HepG2 (cell line): Measurements from ENCODE around the gene DPEP1. TPM values are rescaled to one million over a fixed set of nuclear protein-coding genes. Genes with fewer than 3 reads are reported as not detected.
A peak's percentile ranks its signal among the peaks of the same experiment; 100 is the strongest.

ENCODE experiments used
- AFF4 ChIP-seq: sonication (generic); formaldehyde crosslinking; IDR thresholded peaks from 2 replicates; pipeline ENCODE4 v1.4.0; 2020; ENCODE audit warnings: missing genetic modification reagents
- ASH2L ChIP-seq: fragments of 300-600, 200-600 bp; sonication (generic); IDR thresholded peaks from 2 replicates; pipeline ENCODE4 v1.7.0; 2017; ENCODE audit warnings: low read depth, mild to moderate bottlenecking, moderate library complexity, mixed read lengths, low read length; ENCODE audit not compliant: insufficient read length
- CTCF ChIP-seq: sonication (generic); formaldehyde crosslinking; IDR thresholded peaks from 2 replicates; pipeline ENCODE4 v1.5.0; 2020; ENCODE audit warnings: mild to moderate bottlenecking, missing genetic modification reagents, moderate library complexity
- HCFC1 ChIP-seq: fragments of 150-350 bp; IDR thresholded peaks from 2 replicates; pipeline ENCODE4 v1.6.1; 2014; ENCODE audit warnings: low read depth, low read length
- KLF6 ChIP-seq: IDR thresholded peaks from 2 replicates; pipeline ENCODE4 v1.8.0; 2016; ENCODE audit warnings: missing biosample characterization, missing genetic modification reagents
- LBX2 ChIP-seq: sonication (generic); formaldehyde crosslinking; IDR thresholded peaks from 2 replicates; pipeline ENCODE4 v1.5.0; 2020; ENCODE audit warnings: missing genetic modification reagents, mild to moderate bottlenecking, borderline replicate concordance
- MAFF ChIP-seq: IDR thresholded peaks from 2 replicates; pipeline ENCODE4 v1.6.1; 2011; ENCODE audit warnings: low read depth, low read length, improper control_type of control experiment
- MTF2 ChIP-seq: sonication (generic); formaldehyde crosslinking; IDR thresholded peaks from 2 replicates; pipeline ENCODE4 v1.5.0; 2020; ENCODE audit warnings: missing genetic modification reagents, borderline replicate concordance
- MXD1 ChIP-seq: sonication (generic); formaldehyde crosslinking; IDR thresholded peaks from 2 replicates; pipeline ENCODE4 v1.4.0; 2020; ENCODE audit warnings: mild to moderate bottlenecking, missing genetic modification reagents
- PCBP1 ChIP-seq: fragments of 200-400 bp; formaldehyde crosslinking; IDR thresholded peaks from 2 replicates; pipeline ENCODE4 v1.6.1; 2017; ENCODE audit warnings: mild to moderate bottlenecking, low read depth, low read length, borderline replicate concordance
- RELA ChIP-seq: sonication (generic); formaldehyde crosslinking; IDR thresholded peaks from 2 replicates; pipeline ENCODE4 v1.4.0; 2020; ENCODE audit warnings: missing genetic modification reagents
- RXRA ChIP-seq: sonication (generic); formaldehyde crosslinking; IDR thresholded peaks from 2 replicates; pipeline ENCODE4 v1.5.1; 2020; ENCODE audit warnings: missing genetic modification reagents
- SATB2 ChIP-seq: sonication (generic); formaldehyde crosslinking; IDR thresholded peaks from 2 replicates; pipeline ENCODE4 v1.5.0; 2020; ENCODE audit warnings: missing genetic modification reagents
- SMAD3 ChIP-seq: sonication (generic); formaldehyde crosslinking; IDR thresholded peaks from 2 replicates; pipeline ENCODE4 v1.4.0; 2020; ENCODE audit warnings: missing genetic modification reagents
- SNAPC5 ChIP-seq: sonication (generic); formaldehyde crosslinking; IDR thresholded peaks from 2 replicates; pipeline ENCODE4 v1.8.1; 2023; ENCODE audit warnings: mild to moderate bottlenecking, missing genetic modification reagents, borderline replicate concordance
- THAP7 ChIP-seq: sonication (generic); formaldehyde crosslinking; IDR thresholded peaks from 2 replicates; pipeline ENCODE4 v1.8.1; 2023; ENCODE audit warnings: mild to moderate bottlenecking, missing genetic modification reagents
- XRCC5 ChIP-seq: fragments of 200-400 bp; formaldehyde crosslinking; optimal IDR thresholded peaks from 2 replicates; pipeline ENCODE3; 2017; ENCODE audit warnings: mild to moderate bottlenecking, low read length
- ZNF343 ChIP-seq: sonication (generic); formaldehyde crosslinking; IDR thresholded peaks from 2 replicates; pipeline ENCODE4 v1.4.0; 2020; ENCODE audit warnings: mild to moderate bottlenecking, missing genetic modification reagents
- ZNF414 ChIP-seq: sonication (generic); formaldehyde crosslinking; IDR thresholded peaks from 2 replicates; pipeline ENCODE4 v1.5.0; 2020; ENCODE audit warnings: missing genetic modification reagents
- ZNF674 ChIP-seq: sonication (generic); formaldehyde crosslinking; IDR thresholded peaks from 2 replicates; pipeline ENCODE4 v1.5.0; 2020; ENCODE audit warnings: low read depth, mild to moderate bottlenecking, missing genetic modification reagents
- ZNF766 ChIP-seq: sonication (generic); formaldehyde crosslinking; IDR thresholded peaks from 2 replicates; pipeline ENCODE4 v1.5.0; 2020; ENCODE audit warnings: missing genetic modification reagents, borderline replicate concordance
- ZNF788 ChIP-seq: sonication (generic); formaldehyde crosslinking; IDR thresholded peaks from 2 replicates; pipeline ENCODE4 v1.5.0; 2020; ENCODE audit warnings: mild to moderate bottlenecking, missing genetic modification reagents, borderline replicate concordance
- polyA plus RNA-seq, 8 experiments: library from polyadenylated mRNA; depleted of rRNA in 3 of 8; stranded (reverse) in 7 of 8; unstranded in 1 of 8; fragments of >200 nt; fragmentation: Illumina TruSeq in 4 of 8; extraction: Trizol in 4 of 8; gene quantifications; 2 replicates each; pipeline versions ENCODE4 v1.2.1 to v1.2.3, GENCODE V29; 2011 to 2016; ENCODE audit warnings: low read depth in 4 of 8, missing spikeins in 1 of 8, mixed read lengths in 1 of 8; ENCODE audit not compliant: insufficient read depth in 1 of 8
- total RNA-seq, 5 experiments: library from RNA; depleted of rRNA; stranded (reverse); fragments of >200 nt; fragmentation: Illumina TruSeq; extraction: Trizol; gene quantifications; 2 replicates each; pipeline ENCODE4 v1.2.3, GENCODE V29; 2016; ENCODE audit warnings: low read depth in 1 of 5

Gene DPEP1
- total and polyA plus RNA-seq, 2 of the 13 experiments (the other 11 are each of a cell fraction or from before 2014, with no cell fraction given) = 37.6 to 52.2 TPM

- TF ChIP-seq MAFF (no peak), THAP7 (CRISPR knock-in tag) (0 out of 2 replicates have a peak, but pooled peaks have one; percentile 31), SNAPC5 (CRISPR knock-in tag) (no peak), ZNF674 (0 out of 2 replicates have a peak, but pooled peaks have one; percentile 60), ZNF788 (CRISPR knock-in tag) (peak; percentile 52; the same call in 1 of the 2 replicates), PCBP1 (no peak), RELA (CRISPR knock-in tag) (0 out of 2 replicates have a peak, but pooled peaks have one; percentile 58), ASH2L (no peak), SATB2 (CRISPR knock-in tag) (no peak), ZNF766 (CRISPR knock-in tag) (peak; percentile 63; the same call in 1 of the 2 replicates), RXRA (no peak; the same call in 1 of the 2 replicates), SMAD3 (CRISPR knock-in tag) (0 out of 2 replicates have a peak, but pooled peaks have one; percentile 37), KLF6 (CRISPR knock-in tag) (0 out of 2 replicates have a peak, but pooled peaks have one; percentile 37), ZNF414 (peak; percentile 68; the same call in 1 of the 2 replicates), MXD1 (CRISPR knock-in tag) (0 out of 2 replicates have a peak, but pooled peaks have one; percentile 36), XRCC5 (peak; percentile 78), ZNF343 (CRISPR knock-in tag) (0 out of 2 replicates have a peak, but pooled peaks have one; percentile 46), HCFC1 (no peak), AFF4 (CRISPR knock-in tag) (no peak), MTF2 (peak; percentile 76; the same call in 1 of the 2 replicates), LBX2 (CRISPR knock-in tag) (no peak), CTCF (CRISPR knock-in tag) (peak; percentile 98)
Observed at GRCh38 chr16:89615596-89616090, 2.2 kb downstream of the DPEP1 start (continued).
